ENCODE data around the gene CAMKK2.

DNA sequence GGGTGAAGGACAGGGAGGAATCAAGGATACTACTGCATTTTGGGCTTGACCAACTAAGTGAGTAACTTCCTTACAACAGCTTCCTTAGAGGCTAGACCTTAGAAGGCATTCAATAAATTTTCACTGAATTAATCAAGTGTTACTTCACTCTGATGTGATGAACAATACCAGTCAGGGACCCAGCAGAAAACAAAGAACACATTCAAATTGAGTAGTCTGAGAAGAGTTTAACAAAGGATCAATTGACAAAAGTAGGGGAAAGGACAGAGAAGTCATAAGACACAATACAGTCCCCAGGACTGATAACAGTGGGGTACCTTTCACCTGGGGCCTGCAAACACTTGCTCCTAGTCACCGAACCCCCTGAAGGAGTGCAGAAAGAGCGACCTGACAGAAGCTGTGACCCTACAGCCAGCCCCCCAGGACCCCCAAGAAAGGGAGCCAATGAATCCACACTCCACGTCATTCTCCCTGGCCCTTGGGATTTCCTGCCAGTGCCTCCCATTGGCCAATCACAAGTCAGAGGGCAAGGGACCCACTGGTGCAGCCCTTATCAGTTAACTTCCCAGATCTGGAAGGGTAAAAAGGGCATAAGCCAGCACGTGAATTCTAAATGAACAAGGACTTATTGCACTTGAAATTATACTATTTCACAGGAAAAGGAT lies 48.8 kb upstream of the CAMKK2 start:
- TF ChIP-seq, protein P1, sequence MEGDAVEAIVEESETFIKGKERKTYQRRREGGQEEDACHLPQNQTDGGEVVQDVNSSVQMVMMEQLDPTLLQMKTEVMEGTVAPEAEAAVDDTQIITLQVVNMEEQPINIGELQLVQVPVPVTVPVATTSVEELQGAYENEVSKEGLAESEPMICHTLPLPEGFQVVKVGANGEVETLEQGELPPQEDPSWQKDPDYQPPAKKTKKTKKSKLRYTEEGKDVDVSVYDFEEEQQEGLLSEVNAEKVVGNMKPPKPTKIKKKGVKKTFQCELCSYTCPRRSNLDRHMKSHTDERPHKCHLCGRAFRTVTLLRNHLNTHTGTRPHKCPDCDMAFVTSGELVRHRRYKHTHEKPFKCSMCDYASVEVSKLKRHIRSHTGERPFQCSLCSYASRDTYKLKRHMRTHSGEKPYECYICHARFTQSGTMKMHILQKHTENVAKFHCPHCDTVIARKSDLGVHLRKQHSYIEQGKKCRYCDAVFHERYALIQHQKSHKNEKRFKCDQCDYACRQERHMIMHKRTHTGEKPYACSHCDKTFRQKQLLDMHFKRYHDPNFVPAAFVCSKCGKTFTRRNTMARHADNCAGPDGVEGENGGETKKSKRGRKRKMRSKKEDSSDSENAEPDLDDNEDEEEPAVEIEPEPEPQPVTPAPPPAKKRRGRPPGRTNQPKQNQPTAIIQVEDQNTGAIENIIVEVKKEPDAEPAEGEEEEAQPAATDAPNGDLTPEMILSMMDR (IDR thresholded peaks at IDR 0.05; ENCODE audit: poor library complexity, severe bottlenecking): no peak
- TF ChIP-seq POLR2AphosphoS5 (IDR thresholded peaks at IDR 0.05) (no peak), TAF1 (IDR thresholded peaks at IDR 0.05; ENCODE audit: low read depth) (no peak), EP300 (conservative IDR thresholded peaks at IDR 0.05; ENCODE audit: poor library complexity, severe bottlenecking) (no peak), EZH2 (IDR thresholded peaks at IDR 0.05; ENCODE audit: borderline replicate concordance, insufficient read depth, low read length, poor library complexity, severe bottlenecking) (no peak), MXI1 (conservative IDR thresholded peaks at IDR 0.05; ENCODE audit: poor library complexity, severe bottlenecking) (no peak), SMC3 (conservative IDR thresholded peaks at IDR 0.05; ENCODE audit: poor library complexity) (no peak)
- TF ChIP-seq, protein P2, sequence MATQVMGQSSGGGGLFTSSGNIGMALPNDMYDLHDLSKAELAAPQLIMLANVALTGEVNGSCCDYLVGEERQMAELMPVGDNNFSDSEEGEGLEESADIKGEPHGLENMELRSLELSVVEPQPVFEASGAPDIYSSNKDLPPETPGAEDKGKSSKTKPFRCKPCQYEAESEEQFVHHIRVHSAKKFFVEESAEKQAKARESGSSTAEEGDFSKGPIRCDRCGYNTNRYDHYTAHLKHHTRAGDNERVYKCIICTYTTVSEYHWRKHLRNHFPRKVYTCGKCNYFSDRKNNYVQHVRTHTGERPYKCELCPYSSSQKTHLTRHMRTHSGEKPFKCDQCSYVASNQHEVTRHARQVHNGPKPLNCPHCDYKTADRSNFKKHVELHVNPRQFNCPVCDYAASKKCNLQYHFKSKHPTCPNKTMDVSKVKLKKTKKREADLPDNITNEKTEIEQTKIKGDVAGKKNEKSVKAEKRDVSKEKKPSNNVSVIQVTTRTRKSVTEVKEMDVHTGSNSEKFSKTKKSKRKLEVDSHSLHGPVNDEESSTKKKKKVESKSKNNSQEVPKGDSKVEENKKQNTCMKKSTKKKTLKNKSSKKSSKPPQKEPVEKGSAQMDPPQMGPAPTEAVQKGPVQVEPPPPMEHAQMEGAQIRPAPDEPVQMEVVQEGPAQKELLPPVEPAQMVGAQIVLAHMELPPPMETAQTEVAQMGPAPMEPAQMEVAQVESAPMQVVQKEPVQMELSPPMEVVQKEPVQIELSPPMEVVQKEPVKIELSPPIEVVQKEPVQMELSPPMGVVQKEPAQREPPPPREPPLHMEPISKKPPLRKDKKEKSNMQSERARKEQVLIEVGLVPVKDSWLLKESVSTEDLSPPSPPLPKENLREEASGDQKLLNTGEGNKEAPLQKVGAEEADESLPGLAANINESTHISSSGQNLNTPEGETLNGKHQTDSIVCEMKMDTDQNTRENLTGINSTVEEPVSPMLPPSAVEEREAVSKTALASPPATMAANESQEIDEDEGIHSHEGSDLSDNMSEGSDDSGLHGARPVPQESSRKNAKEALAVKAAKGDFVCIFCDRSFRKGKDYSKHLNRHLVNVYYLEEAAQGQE (IDR thresholded peaks at IDR 0.05; ENCODE audit: borderline replicate concordance): no peak
